PC-3 (cell line): Measurements from ENCODE around the gene TBXA2R.
"Not testable (repeated sequence)": the region's sequence is repeated elsewhere in the genome, so short reads cannot be mapped to it uniquely, and the experiment has no call there.

Source experiments
- CTCF ChIP-seq: fragments of 300-600 bp; sonication (generic); conservative IDR thresholded peaks from 2 replicates; pipeline ENCODE4 v1.5.1; 2017; ENCODE audit warnings: antibody characterized with exemption, low read depth, mild to moderate bottlenecking, low read length
- EZH2phosphoT487 ChIP-seq: fragments of 300-600 bp; sonication (generic); IDR thresholded peaks from 2 replicates; pipeline ENCODE4 v1.6.1; 2018; ENCODE audit warnings: mild to moderate bottlenecking, antibody characterized with exemption, low read length, borderline replicate concordance

GRCh38 chr19:3628766-3629165, 22.1 kb upstream of the TBXA2R start:
- TF ChIP-seq CTCF, EZH2phosphoT487: not testable (repeated sequence)
